PFSK-1 (cell line): ENCODE results near the gene OBSL1. TPM values are rescaled to one million over a fixed set of nuclear protein-coding genes. Genes with fewer than 3 reads are reported as not detected.

ENCODE experiments used
- FOXP2 ChIP-seq: optimal IDR thresholded peaks from 2 replicates; pipeline ENCODE3; 2011; ENCODE audit warnings: borderline replicate concordance, control low read depth, inconsistent platforms; ENCODE audit not compliant: insufficient read depth; ENCODE audit errors: extremely low read length, extremely low read depth
- POLR2AphosphoS5 ChIP-seq: IDR thresholded peaks from 2 replicates; pipeline ENCODE4 v1.6.1; 2012; ENCODE audit warnings: low read depth, mild to moderate bottlenecking, control low read depth, low read length, moderate library complexity
- SIN3A ChIP-seq: IDR thresholded peaks from 2 replicates; pipeline ENCODE4 v1.6.1; 2012; ENCODE audit warnings: mild to moderate bottlenecking, low read length, moderate library complexity, borderline replicate concordance; ENCODE audit not compliant: insufficient read depth
- TAF1 ChIP-seq: IDR thresholded peaks from 2 replicates; pipeline ENCODE4 v1.6.1; 2012; ENCODE audit warnings: low read length, control low read depth, borderline replicate concordance; ENCODE audit not compliant: insufficient read depth
- polyA plus RNA-seq: library from polyadenylated mRNA; unstranded; fragments of >200 nt; gene quantifications from one replicate; pipeline ENCODE4 v1.2.1, GENCODE V29; 2012; ENCODE audit warnings: low read depth, missing spikeins; ENCODE audit not compliant: insufficient read length
- TF ChIP-seq, protein P1 (sequence below), 2 experiments: IDR thresholded peaks; 2 replicates each; pipeline versions ENCODE4 v1.6.1 to v1.8.0; 2011 to 2012; ENCODE audit warnings: low read depth in 2 of 2, low read length in 2 of 2, control low read depth in 1 of 2, inconsistent platforms in 1 of 2, mild to moderate bottlenecking in 1 of 2, moderate library complexity in 1 of 2; ENCODE audit not compliant: insufficient read depth in 1 of 2

Gene OBSL1
- 42.5 TPM for polyA plus RNA-seq

DNA sequence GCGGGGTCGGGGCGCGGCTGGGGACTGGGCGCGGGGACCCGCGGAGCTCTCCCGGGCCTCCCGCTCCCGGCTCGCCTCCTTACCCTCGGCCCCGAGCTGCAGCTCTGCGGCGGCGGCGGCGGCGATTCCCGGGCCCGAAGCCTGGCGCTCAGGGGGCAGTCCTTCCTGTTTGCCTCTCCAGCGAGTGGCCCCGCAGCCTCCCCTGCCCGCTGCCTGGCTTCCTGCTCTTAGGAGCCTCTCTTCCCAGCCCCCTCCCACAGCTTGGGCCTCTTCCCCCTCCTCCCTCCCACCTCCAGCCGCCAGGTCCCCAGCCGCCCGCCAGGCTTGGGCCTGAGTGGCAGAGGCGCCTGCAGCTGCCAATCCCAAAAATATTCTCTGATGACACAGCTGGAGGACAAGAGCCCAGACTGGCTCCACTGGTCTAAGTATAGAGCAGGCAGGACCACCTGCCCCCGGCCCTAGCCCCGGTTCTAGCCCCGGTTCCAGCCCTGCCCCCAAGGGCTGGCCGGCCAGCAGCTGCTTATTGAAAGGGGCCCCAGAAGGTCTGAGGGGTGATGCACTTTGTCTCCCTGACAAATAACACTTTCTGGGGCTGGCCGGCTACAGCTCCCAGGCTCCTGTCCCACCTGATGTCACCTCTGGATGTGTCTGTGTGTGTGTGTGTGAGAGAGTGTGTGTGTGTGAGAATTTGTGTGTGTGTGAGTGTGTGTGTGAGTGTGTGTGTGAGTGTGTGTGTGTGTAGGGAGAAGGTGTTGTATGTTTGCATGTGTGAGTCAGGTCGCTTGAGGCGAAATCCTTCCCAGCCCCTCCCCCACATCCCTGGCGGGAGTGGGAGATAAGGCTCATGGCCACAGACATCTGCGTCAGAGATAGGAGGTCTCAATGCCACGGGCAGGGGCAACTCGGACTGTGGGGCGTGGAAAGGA is at the start of gene OBSL1:
OBSL1 (minus strand) TSS at position 229 of the 926 bp plus-strand sequence. CDS start 307 bp downstream, outside the sequence.
- peak; percentile 57; the same call in 1 of the 2 replicates for TF ChIP-seq POLR2AphosphoS5
- no peak for TF ChIP-seq SIN3A
- TF ChIP-seq FOXP2 = no peak

DNA sequence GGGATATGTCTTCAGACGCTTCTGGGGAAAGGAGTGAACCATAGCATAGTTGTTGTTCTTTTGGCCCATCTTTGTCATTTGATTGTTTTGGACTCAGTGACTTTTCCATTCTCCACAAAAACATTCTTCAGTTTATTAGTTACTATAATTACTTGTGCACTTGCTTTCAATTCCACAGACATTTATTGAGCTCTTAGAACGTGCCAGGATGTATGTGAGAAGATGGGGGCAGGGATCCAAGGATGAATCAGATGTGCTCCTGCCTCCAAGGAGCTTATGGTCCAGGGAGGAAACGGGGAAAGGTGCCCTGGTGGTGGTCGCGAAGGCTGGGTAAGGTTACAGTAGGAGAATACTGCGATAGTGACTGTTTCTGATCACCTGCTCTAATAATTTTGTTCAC is 49.2 kb upstream of the OBSL1 start:
- TF ChIP-seq, protein P1, sequence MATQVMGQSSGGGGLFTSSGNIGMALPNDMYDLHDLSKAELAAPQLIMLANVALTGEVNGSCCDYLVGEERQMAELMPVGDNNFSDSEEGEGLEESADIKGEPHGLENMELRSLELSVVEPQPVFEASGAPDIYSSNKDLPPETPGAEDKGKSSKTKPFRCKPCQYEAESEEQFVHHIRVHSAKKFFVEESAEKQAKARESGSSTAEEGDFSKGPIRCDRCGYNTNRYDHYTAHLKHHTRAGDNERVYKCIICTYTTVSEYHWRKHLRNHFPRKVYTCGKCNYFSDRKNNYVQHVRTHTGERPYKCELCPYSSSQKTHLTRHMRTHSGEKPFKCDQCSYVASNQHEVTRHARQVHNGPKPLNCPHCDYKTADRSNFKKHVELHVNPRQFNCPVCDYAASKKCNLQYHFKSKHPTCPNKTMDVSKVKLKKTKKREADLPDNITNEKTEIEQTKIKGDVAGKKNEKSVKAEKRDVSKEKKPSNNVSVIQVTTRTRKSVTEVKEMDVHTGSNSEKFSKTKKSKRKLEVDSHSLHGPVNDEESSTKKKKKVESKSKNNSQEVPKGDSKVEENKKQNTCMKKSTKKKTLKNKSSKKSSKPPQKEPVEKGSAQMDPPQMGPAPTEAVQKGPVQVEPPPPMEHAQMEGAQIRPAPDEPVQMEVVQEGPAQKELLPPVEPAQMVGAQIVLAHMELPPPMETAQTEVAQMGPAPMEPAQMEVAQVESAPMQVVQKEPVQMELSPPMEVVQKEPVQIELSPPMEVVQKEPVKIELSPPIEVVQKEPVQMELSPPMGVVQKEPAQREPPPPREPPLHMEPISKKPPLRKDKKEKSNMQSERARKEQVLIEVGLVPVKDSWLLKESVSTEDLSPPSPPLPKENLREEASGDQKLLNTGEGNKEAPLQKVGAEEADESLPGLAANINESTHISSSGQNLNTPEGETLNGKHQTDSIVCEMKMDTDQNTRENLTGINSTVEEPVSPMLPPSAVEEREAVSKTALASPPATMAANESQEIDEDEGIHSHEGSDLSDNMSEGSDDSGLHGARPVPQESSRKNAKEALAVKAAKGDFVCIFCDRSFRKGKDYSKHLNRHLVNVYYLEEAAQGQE (IDR thresholded peaks at IDR 0.05; ENCODE audit: insufficient read depth in 1 of 2, low read depth in 2 of 2, low read length in 2 of 2) = no peak
- TF ChIP-seq TAF1 (no peak), POLR2AphosphoS5 (no peak), SIN3A (no peak), FOXP2 (no peak)

DNA sequence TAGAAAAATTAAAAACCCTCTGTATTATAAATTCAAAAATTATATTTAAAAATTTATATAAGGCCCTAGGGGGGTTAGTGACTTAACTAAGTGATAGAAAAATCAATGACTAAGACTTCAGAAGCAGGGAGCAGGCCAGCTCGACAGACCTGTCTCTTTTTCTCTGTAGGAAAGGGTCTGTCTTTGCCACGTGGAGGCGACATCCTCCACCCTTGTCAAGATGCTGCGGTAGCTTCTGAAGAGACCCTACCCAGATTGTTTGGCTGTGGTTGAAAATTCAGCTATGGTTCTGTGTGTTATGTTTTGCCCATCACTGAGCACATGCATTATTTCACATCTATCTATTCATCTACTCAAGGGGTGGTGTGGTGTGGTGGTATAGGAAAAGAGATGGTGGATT is 47.9 kb upstream of the OBSL1 start:
- no peak for TF ChIP-seq POLR2AphosphoS5
- TF ChIP-seq TAF1 = no peak
- TF ChIP-seq, protein P1 (IDR thresholded peaks at IDR 0.05; ENCODE audit: insufficient read depth in 1 of 2, low read depth in 2 of 2, low read length in 2 of 2) = no peak
- no peak for TF ChIP-seq SIN3A
- no peak for TF ChIP-seq FOXP2

DNA sequence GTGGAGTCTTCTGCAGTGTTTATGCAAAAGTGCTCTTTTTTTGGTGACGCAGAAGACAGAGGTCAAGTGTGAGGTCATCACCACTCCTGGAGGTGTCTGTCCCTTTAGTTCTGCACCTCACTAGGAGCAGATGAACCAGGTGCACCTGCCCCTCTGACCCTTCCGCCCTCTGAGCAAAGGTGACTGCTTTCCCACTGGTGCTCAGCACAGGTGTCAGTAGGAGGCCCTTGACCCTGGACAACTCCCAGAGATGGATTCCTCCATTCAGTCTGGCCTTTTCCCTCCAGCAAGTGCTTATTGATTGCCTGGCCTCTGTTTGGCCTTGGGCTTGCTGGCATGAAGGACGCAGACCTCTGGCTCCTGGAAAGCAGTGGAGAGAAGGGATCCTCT is 47.4 kb upstream of the OBSL1 start:
- TF ChIP-seq FOXP2 (no peak), TAF1 (no peak), POLR2AphosphoS5 (no peak), SIN3A (no peak)
- TF ChIP-seq, protein P1 (IDR thresholded peaks at IDR 0.05; ENCODE audit: insufficient read depth in 1 of 2, low read depth in 2 of 2, low read length in 2 of 2) = no peak

DNA sequence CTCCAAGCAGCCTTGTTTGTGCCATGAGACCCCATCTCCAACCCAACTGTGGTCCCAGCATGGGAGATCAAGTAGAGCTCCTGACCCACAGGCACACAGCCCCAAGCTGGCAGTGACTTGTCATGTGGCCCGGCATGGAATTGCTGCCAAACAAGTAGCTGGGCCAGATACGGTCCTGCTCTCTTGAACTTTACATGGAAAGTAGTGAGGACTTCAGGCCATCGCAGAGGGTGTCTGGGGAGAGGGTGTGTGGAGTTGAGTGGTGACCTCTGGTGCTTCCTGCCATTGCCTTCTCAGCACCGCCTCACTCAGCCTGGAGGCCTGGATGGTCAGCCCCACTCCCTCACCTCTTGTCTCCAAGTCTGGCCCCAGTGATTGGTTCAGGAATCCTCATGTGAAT is 45.2 kb upstream of the OBSL1 start:
- TF ChIP-seq, protein P1 (IDR thresholded peaks at IDR 0.05; ENCODE audit: insufficient read depth in 1 of 2, low read depth in 2 of 2, low read length in 2 of 2) = no peak
- TF ChIP-seq TAF1 = no peak
- TF ChIP-seq POLR2AphosphoS5 = no peak
- no peak for TF ChIP-seq SIN3A
- TF ChIP-seq FOXP2 = no peak
